HG03175 (cell line): ENCODE data around the gene RXFP1.

Experiments
- ATAC-seq: cut with Tn5 transposase; IDR thresholded peaks from one replicate; pipeline ENCODE4 v1.9.1; 2021; ENCODE audit warnings: mild to moderate bottlenecking, moderate library complexity; ENCODE audit not compliant: unreplicated experiment

Gene RXFP1

DNA sequence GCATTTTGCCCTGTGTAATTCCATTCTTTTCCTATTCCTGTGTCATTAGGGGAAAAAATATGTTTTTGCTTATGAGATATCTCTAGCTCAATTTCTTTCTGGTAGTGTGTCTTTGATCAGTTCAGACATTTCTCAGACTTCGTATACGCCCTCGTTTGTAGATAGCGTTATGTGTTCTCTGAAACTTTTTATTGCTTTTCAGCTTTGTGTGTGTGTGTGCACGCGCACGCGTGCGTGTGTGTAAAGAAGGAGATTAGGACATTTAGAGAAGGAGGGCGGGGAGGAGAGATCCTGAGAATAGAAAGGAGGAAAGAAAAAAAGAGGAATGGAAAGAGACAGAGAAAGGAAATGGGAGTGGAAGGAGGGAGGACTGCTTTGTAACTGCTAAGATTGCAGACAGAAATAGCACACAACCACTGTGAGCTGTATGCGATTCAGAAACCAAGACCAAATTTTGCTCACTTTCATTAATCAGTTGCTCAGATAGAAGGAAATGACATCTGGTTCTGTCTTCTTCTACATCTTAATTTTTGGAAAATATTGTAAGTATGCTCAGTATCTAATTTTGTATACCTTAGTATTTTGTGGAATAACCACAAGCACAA is at the start of gene RXFP1:
RXFP1 (plus strand) TSS at position 399 of the 605 bp plus-strand sequence; CDS start at position 494, 95 bp downstream.
- ATAC-seq: no peak

DNA sequence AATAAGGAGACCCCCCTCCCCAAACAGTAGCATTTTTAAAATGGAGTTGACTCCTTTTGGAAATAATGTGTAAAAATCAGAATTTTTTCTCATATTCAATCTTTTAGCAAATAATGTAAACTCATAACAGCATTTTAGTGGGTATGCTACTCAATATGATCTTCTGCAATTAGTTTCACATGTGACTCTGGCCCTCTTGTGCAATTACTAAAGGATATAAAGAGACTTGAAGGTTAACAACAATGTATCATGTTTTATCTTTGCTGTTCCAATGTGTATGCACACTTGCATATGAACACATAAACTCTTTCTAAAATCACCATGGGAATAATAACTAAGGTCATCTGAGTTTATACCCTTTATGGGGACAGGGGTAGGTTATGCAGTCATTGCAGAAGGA is 39.9 kb upstream of the RXFP1 start:
- ATAC-seq: no peak

DNA sequence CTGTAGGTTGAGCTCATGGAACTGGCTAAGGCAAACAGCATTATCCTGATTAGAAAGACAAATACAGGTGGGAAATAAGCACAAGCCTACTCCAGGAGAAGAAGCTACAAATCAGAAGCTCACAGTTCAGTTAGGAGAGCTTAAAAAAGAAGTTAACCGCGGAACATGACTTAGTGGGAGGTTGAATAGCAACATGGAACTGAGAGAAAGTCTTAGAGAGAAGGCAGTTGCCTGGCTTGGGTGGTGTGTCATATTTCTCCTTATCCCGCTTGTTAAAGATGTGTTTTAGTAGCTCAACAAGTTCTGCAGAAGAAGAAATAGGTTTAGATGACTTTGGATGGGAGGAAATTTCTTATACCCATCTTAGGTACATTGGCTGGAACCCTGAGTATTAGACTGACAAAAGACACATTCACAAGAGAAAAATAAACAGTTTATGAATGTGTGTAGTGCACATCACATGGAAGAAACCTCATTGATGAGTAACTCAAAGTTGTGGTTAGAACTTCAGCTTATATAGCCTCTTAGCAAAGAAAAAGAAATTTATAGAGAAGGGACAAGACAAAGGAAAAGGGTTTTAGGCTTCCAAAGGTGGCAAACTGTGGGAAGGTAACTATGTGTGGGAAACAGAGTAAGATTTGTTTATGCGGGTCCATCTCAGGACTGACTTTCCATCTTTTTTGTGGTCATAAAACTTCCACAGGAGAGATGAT is 37.4 kb upstream of the RXFP1 start:
- ATAC-seq: no peak

DNA sequence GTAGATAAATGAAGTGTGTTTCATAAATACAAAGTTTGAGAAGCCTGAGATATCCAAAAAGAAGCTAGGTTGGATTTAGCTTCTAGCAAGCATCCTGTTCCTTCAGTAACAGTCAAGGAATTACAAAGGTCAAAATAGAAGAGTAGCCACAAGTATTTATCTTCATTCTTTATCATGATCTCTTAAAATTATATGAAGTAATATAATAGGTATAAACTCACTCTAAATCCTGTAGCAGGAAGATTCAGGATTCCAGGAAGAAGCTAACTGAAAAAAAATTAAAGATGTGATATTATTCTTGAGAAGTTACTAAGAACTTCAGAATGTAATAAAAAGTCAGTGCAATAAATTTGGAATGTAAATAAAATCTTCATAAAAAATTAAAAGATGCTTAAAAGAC is 31.1 kb upstream of the RXFP1 start:
- ATAC-seq: no peak

DNA sequence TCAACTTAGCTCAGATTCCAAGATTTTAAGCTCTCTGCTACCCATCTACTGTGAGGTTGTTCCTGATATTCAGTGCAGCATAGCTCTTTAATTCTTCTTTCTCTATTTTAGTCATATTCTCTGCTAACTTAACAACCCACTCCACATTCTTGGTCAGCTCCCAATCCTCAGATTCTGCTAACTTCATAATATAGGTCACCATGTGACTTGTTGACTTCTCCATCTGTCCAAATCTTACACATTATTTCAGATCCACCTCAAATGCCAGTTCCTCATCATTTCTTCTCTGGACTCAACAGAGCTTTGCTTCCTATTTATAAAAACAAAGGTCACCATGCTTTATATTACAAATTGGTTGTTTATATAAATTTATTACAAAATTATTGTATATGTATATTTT is 29.3 kb upstream of the RXFP1 start:
- ATAC-seq: no peak

DNA sequence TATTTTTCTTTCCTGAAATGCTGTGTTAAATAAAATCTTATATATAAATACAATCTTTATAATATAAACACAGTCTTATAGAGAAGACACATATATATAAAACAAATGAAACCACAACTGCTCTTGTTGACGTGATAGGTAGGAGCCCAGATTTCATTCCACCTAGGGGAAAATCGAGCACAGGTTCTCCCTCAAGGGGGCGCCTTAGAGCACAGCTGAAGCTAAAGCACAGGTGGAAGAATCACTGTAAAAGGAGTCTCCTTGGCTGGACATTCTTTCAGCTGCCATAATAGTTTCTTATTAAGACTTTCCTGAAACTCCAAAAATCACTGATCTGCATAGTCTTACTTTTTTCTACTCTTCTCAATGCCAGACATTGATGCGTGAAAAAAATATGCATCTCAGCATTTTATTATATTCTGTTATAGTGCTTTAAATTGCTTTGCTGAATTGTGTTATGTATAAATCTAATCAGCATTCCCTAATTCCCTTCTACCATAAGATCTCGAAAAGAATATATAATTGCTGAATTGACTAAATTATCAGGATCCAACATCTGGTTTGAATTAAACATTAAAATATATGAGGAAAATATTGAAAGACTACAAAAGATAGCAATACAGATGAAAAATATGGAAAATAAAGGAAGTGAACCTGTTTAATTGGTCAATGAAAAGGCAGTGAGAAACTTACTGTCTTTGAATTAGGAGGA is 25.5 kb upstream of the RXFP1 start:
- no peak for ATAC-seq

DNA sequence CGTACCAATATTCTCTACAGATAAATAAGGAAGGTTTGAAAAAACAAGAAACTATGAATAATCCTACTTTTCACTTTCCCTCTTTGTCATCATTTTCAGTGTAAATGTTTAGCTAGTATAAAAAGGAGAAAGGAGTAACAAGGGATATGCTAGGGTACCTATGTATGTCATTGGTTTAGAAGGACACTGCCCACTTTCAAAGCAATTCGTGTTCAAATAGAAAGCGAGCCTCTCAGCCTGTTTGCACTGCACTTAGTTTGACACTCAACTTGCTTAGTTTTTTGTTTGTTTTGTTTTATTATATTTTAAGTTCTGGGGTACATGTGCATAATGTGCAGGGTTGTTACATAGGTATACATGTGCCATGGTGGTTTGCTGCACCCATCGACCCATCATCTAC is 21.6 kb upstream of the RXFP1 start:
- no peak for ATAC-seq

DNA sequence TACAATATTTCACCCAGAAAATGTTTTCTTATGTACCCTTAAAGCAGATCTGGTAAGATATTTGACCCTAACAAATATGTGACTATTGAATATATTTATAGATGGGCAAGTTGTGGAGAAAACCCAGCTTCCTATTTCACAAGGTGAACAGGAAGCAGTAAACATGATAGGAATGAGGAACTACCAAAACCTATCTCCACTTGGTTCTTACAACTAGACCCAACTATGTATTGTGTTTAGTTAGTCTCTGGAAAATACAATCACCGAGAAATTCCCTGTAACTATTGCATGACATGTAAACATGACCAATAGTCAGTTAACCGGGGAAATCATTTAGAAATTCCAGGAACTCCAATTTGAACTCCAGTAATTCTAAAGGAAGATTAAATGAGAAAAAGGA is 8.4 kb upstream of the RXFP1 start:
- ATAC-seq: no peak

DNA sequence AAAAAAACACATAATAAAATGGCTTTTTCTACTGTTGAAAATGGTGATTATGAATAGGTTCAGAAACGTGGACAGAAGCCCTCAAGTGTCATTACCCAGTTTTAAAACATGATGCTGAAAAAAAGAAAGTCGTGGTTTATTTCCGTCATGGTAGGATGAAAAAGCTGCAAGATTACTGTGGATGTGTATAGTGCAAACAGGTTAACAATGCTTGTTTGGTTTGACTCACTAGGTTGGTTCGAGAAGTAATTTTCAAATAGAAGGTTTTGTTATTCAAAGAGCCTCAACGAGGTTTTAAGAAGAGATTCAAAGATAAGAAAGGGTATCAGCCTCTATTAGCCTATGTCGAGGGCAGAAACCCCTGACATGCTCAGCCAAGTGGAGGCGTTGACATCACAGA is 2.5 kb upstream of the RXFP1 start:
- no peak for ATAC-seq

DNA sequence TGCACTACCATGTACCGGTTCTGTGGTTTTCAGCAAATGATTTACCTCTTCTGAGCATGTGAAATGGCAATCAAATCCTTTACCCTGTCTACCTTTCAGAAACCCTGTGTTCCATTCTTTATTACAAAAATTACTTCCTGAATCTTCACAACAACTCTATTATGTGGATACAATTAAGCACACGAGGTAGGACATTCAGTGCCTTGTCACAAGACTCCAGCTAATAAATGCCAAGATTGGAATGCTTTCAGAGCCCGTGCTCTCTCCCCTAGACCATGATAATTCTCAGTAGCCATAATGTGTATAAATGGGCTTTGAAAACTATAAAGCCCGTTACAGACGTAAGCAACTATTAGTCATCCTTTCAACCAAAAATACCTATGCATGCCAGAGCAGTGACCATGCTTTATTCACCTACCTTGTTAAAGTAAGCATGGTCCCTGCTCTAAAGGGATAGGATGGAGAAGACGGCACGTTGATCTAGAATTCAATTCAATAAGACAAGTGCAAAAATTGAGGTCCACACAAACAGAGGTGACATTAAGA is 2.4 kb downstream of the RXFP1 start:
- ATAC-seq: no peak

DNA sequence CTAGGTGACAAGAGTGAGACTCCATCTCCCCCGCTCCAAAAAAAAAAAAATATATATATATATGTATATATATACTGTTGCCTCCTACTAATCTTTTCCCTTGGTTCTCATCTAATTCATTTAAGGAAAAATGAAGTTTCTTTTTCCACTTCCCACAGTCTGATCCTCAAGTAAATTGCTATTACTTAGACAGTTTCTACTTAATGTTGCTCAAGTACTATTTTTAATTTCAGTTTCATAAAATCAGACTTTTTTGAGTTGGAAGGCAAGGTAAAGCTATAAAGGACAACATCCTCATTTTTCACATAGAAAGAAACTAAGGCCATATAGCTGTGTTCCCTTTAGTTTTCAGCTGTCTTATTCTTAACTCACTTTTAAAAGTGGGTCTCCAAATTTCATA is 5.8 kb downstream of the RXFP1 start:
- ATAC-seq: no peak

DNA sequence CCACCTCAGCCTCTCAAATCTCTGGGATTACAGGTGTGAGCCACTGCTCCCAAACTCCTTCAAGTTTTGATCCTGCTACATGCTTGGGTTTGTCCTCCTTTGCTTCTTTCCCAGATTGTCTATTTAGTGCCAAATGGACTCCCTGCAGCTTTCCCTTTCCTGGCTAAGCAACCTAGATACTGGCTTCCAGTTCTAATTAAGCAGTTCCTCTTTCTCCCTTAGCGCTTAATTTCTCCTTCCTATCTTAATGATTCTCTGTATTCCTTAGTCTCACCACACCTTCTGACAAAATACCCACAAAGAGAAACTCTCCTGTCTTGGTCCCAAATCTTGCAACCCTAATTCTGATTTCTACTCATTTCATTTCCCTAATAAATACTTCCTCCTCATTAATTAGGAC is 7.8 kb downstream of the RXFP1 start:
- ATAC-seq: no peak

DNA sequence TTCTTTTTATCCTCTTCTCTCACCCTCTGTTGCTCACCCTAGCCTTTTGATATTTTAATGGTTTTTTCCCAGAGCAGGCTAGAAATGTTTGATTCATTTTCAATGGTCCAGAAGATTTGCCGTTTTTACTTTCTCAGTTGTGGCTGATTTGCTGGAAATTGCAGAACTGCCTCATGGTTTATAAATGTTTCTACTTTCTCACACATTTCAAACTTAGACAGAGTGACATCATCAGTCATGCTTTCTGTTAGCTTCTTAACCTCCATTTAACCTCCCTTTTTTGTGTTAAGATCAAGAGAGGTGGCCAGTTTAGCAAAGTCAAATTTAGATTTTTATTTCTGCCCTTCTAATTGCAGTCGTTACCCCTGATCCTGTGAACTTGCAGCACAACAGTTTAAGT is 8.7 kb downstream of the RXFP1 start:
- ATAC-seq: no peak

DNA sequence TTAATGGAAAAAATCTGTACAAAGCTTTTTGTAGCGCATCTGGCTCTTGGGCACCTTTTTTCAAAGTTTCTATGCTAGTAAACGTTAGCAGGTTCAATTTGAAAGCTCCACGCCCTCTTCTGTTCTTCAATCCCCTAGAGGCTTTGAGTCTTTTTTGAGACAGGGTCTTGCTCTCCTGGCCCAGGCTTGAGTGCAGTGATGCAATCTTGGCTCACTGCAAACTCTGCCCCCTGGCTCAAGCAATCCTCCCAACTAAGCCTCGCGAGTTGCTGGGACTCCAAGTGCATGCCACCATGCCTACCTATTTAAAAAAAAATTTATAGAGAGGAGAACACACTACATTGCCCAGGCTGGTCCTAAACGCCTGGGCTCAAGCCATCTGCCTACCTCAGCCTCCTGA is 9.2 kb downstream of the RXFP1 start:
- ATAC-seq: no peak

DNA sequence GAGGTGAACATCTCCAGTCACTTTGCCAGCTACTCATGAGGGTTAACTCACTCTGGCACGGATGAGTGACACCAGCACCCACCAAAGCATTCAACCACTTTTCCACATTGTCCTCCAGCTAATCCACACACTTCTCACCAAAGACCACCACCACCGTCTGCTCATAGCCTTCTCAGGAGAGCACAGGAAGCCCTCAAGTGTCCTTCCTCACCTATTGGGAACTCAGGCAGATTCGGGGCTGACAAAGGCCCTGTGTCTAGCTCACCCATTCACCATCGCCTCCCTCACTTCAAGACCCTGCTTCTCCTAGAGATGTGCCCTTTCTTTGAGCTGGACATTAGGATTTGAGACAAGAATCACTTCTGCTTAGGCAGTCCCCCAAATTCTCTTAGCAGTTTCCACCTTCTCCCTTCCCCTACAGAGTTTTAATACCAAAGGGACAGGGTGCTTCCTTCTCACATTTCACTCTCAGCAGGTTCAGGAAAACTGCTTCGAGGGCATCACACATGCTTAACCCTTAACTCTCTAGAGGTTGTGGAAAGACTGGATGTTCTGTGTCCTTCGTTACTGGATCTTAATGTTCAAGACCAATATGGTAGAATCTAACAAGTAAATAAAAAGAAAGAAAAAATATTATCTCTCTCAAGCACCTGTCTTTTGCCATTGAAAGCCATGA is 11.0 kb downstream of the RXFP1 start:
- ATAC-seq: no peak

DNA sequence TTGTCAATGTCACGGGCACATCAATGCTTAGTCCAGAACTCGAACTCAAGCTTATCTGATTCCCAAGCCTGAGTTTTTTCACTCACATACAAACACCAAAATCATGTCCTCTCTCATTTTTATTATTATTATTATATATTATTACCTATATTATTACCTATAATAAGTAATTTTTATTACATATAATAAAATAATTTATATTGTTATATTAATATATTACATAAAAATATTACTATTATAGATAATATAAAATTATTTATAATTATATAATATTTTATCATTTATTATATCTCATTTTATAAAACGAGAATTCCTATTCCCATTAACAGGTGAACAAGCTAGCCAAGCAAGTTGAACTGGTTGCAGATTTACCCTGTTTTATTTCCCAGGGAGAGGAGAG is 13.0 kb downstream of the RXFP1 start:
- ATAC-seq: no peak

DNA sequence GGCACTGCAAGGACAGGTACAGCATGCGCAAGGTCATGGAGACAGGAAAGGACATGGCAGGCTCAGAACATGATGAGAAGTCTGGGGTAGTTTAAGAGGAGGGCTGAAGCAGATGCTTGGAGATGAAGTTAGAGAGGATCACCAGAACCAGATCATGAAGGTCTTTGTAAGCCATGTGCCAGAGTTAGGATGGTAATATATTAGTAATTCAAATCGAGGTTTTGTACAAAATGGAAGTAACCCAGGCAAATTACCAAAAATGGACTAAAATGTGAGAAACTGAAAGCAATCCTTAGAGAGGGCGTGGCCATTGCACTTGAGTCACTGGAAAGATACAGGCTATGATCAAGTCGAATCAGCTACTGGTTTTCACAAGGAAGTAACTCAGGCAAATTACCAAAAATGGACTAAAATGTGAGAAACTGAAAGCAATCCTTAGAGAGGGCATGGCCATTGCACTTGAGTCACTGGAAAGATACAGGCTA is 13.5 kb downstream of the RXFP1 start:
- ATAC-seq: peak; percentile 60

DNA sequence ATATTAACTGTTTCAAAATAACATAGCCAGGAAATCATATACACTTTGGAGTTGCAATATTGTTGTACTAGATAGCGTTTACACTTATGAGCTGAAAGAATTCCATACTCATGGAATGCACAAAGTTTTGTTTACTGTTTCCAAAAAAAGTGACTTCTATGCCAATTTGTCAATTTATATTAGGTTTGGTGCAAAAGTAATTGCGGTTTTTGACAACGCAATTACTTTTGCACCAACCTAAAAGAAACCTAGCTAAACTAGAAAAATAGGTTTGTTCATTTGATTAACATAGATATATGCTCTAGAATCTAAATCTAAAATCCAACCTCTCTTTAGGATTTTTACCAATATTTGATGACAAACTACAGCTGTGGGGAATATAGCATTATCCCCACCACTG is 15.2 kb downstream of the RXFP1 start:
- ATAC-seq: no peak

DNA sequence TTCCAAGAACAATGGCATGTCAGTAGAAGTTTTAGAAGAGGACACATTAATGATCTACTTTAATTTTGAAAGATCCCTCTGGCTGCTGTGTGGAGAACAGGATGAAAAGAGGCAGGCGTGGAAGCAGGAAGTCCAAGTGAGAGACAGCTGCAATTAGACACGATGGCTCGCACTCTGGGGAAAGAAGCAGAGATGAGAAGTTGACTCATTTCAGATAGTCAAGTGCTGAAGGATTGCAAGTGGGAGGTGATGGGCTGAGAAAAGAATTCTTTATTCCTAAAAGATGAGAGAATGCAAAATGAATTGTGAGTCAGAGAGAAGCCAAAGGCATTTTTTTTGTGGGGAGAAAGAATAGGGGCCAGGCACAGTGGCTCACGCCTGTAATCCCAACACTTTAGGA is 16.5 kb downstream of the RXFP1 start:
- ATAC-seq: no peak

DNA sequence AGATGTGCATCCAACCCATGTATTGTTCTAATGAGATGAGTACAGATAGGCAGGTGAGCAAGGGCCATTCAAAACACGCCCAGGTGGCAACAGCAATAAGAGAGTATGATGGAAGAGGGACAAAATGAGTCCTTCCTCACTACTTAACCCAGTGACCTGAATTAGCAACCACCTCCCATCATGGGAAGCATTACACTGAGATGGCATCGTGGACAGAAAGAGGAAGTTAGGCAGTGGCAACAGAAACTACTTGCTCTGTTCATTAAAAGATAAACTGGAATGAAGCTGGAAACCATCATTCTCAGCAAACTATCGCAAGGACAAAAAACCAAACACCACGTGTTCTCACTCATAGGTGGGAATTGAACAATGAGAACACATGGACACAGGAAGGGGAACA is 17.2 kb downstream of the RXFP1 start:
- ATAC-seq: peak; percentile 31
